CD14-positive monocyte (primary cell): ENCODE data around the gene ST3GAL2. TPM values are rescaled to one million over a fixed set of nuclear protein-coding genes. Genes with fewer than 3 reads are reported as not detected.
A peak's percentile ranks its signal among the peaks of the same experiment; 100 is the strongest.

Experiments used
- DNase-seq, 3 donors: peaks; one replicate each; pipeline ENCODE4 v3.0.0-alpha.2; 2011 to 2022
- H2AFZ ChIP-seq: 2 replicates; pipeline ENCODE4 v1.6.0; 2012; ENCODE audit warnings: mild to moderate bottlenecking, low read depth, low read length, inconsistent platforms; ENCODE audit not compliant: insufficient read depth, poor library complexity, severe bottlenecking
- H3K27ac ChIP-seq, 2 donors: 1 replicate in 1 of 2; 2 replicates in 1 of 2; pipeline ENCODE4 v1.5.1; 2012 to 2013; ENCODE audit warnings: low read length in 2 of 2, control low read depth in 1 of 2, inconsistent platforms in 1 of 2, low read depth in 1 of 2, mild to moderate bottlenecking in 1 of 2
- H3K27me3 ChIP-seq, 2 donors: one replicate each; pipeline versions ENCODE4 v1.6.0 to v1.6.1; 2011 to 2013; ENCODE audit warnings: low read length in 2 of 2; ENCODE audit not compliant: control insufficient read depth in 2 of 2, insufficient read depth in 2 of 2
- H3K36me3 ChIP-seq, 2 donors: replicated peaks in 1 of 2; 1 replicate in 1 of 2; 2 replicates in 1 of 2; pipeline versions ENCODE4 v1.5.1 to v1.6.1; 2012 to 2013; ENCODE audit warnings: low read length in 2 of 2, control low read depth in 1 of 2, inconsistent platforms in 1 of 2, mild to moderate bottlenecking in 1 of 2; ENCODE audit not compliant: insufficient read depth in 2 of 2, control insufficient read depth in 1 of 2
- H3K4me1 ChIP-seq, 2 donors: 1 replicate in 1 of 2; 2 replicates in 1 of 2; pipeline versions ENCODE4 v1.5.1 to v1.6.1; 2012 to 2013; ENCODE audit warnings: low read length in 2 of 2, control low read depth in 1 of 2, inconsistent platforms in 1 of 2, mild to moderate bottlenecking in 1 of 2, moderate library complexity in 1 of 2; ENCODE audit not compliant: insufficient read depth in 2 of 2, control insufficient read depth in 1 of 2
- H3K4me2 ChIP-seq: replicated peaks from 2 replicates; pipeline ENCODE3; 2012; ENCODE audit warnings: low read length, moderate library complexity, mild to moderate bottlenecking; ENCODE audit not compliant: poor library complexity, severe bottlenecking; ENCODE audit errors: extremely low read depth
- H3K4me3 ChIP-seq, 3 experiments: fragments of 200-600 bp in 1 of 3; sonication (generic) in 1 of 3; replicated peaks in 1 of 3; 1 replicate in 2 of 3; 2 replicates in 1 of 3; pipeline ENCODE4 v1.5.1; 2011 to 2013; ENCODE audit warnings: low read length in 3 of 3, mild to moderate bottlenecking in 3 of 3, control low read depth in 2 of 3, low read depth in 2 of 3, inconsistent platforms in 1 of 3, moderate library complexity in 1 of 3
- H3K79me2 ChIP-seq: 2 replicates; pipeline ENCODE4 v1.6.0; 2012; ENCODE audit warnings: mild to moderate bottlenecking, control low read depth, inconsistent platforms, low read length, moderate library complexity; ENCODE audit not compliant: insufficient read depth
- H3K9ac ChIP-seq: 2 replicates; pipeline ENCODE4 v1.6.0; 2017; ENCODE audit warnings: low read length, mild to moderate bottlenecking; ENCODE audit not compliant: insufficient read depth, poor library complexity, severe bottlenecking
- H3K9me3 ChIP-seq, 2 donors: replicated peaks in 1 of 2; 1 replicate in 1 of 2; 2 replicates in 1 of 2; pipeline versions ENCODE4 v1.5.1 to v1.6.1; 2012 to 2013; ENCODE audit warnings: low read length in 2 of 2, control low read depth in 1 of 2; ENCODE audit not compliant: control insufficient read depth in 1 of 2, insufficient read depth in 1 of 2
- H4K20me1 ChIP-seq: 2 replicates; pipeline ENCODE4 v1.6.0; 2012; ENCODE audit warnings: mild to moderate bottlenecking, low read length, control low read depth, moderate library complexity; ENCODE audit not compliant: insufficient read depth
- H3K27ac Mint-ChIP-seq, 7 donors: one replicate each; pipeline ENCODE4 v1.8.0; 2020; ENCODE audit warnings: mild to moderate bottlenecking in 7 of 7, mixed read lengths in 7 of 7, moderate library complexity in 6 of 7, inconsistent platforms in 2 of 7
- H3K27me3 Mint-ChIP-seq, 3 donors: one replicate each; pipeline ENCODE4 v1.8.0; 2021 to 2022; ENCODE audit warnings: low read depth in 3 of 3, mild to moderate bottlenecking in 3 of 3, mixed read lengths in 3 of 3, moderate library complexity in 3 of 3, inconsistent platforms in 1 of 3
- H3K36me3 Mint-ChIP-seq, 2 donors: one replicate each; pipeline ENCODE4 v1.8.0; 2020; ENCODE audit warnings: mixed read lengths in 2 of 2, inconsistent platforms in 1 of 2, mild to moderate bottlenecking in 1 of 2
- H3K4me1 Mint-ChIP-seq: one replicate; pipeline ENCODE4 v1.8.0; 2020; ENCODE audit warnings: mild to moderate bottlenecking, mixed read lengths
- H3K4me3 Mint-ChIP-seq, 2 donors: one replicate each; pipeline ENCODE4 v1.8.0; 2020; ENCODE audit warnings: mild to moderate bottlenecking in 2 of 2, mixed read lengths in 2 of 2, moderate library complexity in 1 of 2
- H3K9me3 Mint-ChIP-seq, 7 donors: one replicate each; pipeline ENCODE4 v1.8.0; 2020 to 2022; ENCODE audit warnings: mixed read lengths in 7 of 7, mild to moderate bottlenecking in 6 of 7, moderate library complexity in 6 of 7, inconsistent platforms in 2 of 7
- WGBS: methylation state at CpG from one replicate; pipeline ENCODE4 v1.1.5; 2013; ENCODE audit warnings: missing lambda C conversion rate; ENCODE audit not compliant: insufficient coverage; 5-methylcytosine and 5-hydroxymethylcytosine counted together
- intact Hi-C, 2 donors: fragments of 100-400 bp; cut with micrococcal nuclease; formaldehyde crosslinking; loops; one replicate each; pipeline versions ENCODE4 v1.15.0 to v1.15.1; 2023
- polyA plus RNA-seq, 3 donors: library from polyadenylated mRNA; depleted of rRNA in 1 of 3; unstranded in 2 of 3; stranded (reverse) in 1 of 3; fragments of 300-500 nt in 2 of 3; fragments of >200 nt in 1 of 3; fragmentation: Illumina TruSeq in 2 of 3; gene quantifications; 1 replicate in 2 of 3; 2 replicates in 1 of 3; pipeline ENCODE4 v1.2.3, GENCODE V29; 2012 to 2021
- TF ChIP-seq, protein P1 (sequence below): fragments of 200-600 bp; IDR thresholded peaks from one replicate; pipeline ENCODE4 v1.8.0; 2022; ENCODE audit warnings: antibody characterized with exemption, mild to moderate bottlenecking

The ST3GAL2 gene
- polyA plus RNA-seq, 3 donors, result 13.5 to 20.0 (median 18.4) TPM

DNA sequence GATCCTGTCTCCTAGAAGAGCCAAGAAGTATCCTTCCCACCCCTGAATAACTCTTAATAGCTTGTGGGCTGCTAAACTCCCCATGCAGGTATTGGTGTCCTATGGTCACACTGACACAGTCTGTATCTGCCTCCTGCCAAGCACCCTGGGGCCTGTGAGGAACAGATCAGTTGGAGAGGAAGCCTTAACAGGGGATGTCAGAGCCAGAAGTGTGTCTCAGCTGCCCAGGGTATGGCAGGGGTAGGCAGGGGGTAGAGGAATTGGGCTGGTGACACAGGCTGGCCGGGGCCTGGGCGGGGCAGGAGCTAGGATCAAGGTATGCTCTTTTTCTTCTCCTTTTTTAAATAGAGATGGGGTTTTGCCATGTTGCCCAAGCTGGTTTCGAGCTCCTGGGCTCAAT is 47.5 kb downstream of the ST3GAL2 start:
- Mint-ChIP-seq H3K27me3 (no peaks in the 10 kb centered on the region), H3K36me3 (peaks cover 39 to 76% of the 10 kb centered on the region in 2 donors), H3K4me1 (peaks cover 2% of the 10 kb centered on the region), H3K4me3 (no peak overlapping the region), H3K9me3 (no peaks in the 10 kb centered on the region), H3K27ac (peak overlapping the region in 2 of 7 donors; percentile 40 to 84)
- WGBS, result 100% methylated on average over 2 of the region's 3 CpGs
- TF ChIP-seq, protein P1, sequence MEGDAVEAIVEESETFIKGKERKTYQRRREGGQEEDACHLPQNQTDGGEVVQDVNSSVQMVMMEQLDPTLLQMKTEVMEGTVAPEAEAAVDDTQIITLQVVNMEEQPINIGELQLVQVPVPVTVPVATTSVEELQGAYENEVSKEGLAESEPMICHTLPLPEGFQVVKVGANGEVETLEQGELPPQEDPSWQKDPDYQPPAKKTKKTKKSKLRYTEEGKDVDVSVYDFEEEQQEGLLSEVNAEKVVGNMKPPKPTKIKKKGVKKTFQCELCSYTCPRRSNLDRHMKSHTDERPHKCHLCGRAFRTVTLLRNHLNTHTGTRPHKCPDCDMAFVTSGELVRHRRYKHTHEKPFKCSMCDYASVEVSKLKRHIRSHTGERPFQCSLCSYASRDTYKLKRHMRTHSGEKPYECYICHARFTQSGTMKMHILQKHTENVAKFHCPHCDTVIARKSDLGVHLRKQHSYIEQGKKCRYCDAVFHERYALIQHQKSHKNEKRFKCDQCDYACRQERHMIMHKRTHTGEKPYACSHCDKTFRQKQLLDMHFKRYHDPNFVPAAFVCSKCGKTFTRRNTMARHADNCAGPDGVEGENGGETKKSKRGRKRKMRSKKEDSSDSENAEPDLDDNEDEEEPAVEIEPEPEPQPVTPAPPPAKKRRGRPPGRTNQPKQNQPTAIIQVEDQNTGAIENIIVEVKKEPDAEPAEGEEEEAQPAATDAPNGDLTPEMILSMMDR, result no peak
- Histone ChIP-seq H4K20me1 (peaks cover 4% of the 10 kb centered on the region), H3K9ac (no peak overlapping the region), H3K4me3 (no peak overlapping the region), H3K4me1 (peaks cover 0 to 4% of the 10 kb centered on the region in 2 donors), H3K4me2 (no peak overlapping the region), H3K27me3 (no peaks in the 10 kb centered on the region), H3K79me2 (no peaks in the 10 kb centered on the region), H3K27ac (no peak overlapping the region), H2AFZ (no peak overlapping the region), H3K36me3 (peaks cover 17 to 75% of the 10 kb centered on the region in 2 donors), H3K9me3 (no peaks in the 10 kb centered on the region)
- no peak for DNase-seq
- intact Hi-C loops, result loop anchor here in 1 of 2 donors (5.0 kb wide), 1 partner anchor 46 kb away; the partner anchor contains the start of gene ST3GAL2

DNA sequence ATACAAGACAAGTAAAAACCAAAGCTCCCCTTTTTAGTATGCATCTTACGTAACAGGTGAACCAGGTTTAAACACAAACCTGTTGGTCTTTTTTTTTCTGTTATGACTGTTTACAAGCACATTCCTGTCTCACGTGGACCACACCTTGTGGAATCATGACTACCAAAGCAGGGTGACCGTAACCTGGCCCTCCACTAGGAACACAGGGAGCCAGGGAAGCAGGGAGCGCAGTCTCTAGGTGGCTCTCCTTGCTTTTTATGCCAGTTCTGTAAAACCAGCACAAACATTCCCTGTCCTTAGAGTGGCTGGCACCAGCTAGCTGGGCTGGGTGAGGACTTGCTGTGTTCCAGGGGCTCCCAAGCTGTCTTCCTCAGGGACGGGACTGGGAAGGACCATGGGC is 48.1 kb downstream of the ST3GAL2 start:
- TF ChIP-seq, protein P1, result no peak
- Mint-ChIP-seq H3K4me3 (no peak overlapping the region), H3K36me3 (peaks cover 39 to 78% of the 10 kb centered on the region in 2 donors), H3K9me3 (no peaks in the 10 kb centered on the region), H3K4me1 (peaks cover 2% of the 10 kb centered on the region), H3K27me3 (no peaks in the 10 kb centered on the region), H3K27ac (no peak overlapping the region)
- H3K9ac ChIP-seq, result no peak overlapping the region
- H3K4me2 ChIP-seq, result no peak overlapping the region
- no peak for DNase-seq
- intact Hi-C loops, result loop anchor here in 1 of 2 donors (5.0 kb wide), 1 partner anchor 47 kb away; the partner anchor contains the start of gene ST3GAL2
- H3K36me3 ChIP-seq, result peaks cover 19 to 77% of the 10 kb centered on the region in 2 donors
- H3K27ac ChIP-seq, result no peak overlapping the region
- no peak overlapping the region for H3K4me3 ChIP-seq
- H2AFZ ChIP-seq, result no peak overlapping the region
- peaks cover 4% of the 10 kb centered on the region for H4K20me1 ChIP-seq
- no peaks in the 10 kb centered on the region for H3K27me3 ChIP-seq
- peaks cover 0 to 4% of the 10 kb centered on the region in 2 donors for H3K4me1 ChIP-seq
- WGBS, result 94% methylated on average over 4 of the region's 5 CpGs
- H3K9me3 ChIP-seq, result no peaks in the 10 kb centered on the region
- no peaks in the 10 kb centered on the region for H3K79me2 ChIP-seq
